ENCODE results near the gene FAM222B. TPM values are rescaled to one million over a fixed set of nuclear protein-coding genes. Genes with fewer than 3 reads are reported as not detected.
A peak's percentile ranks its signal among the peaks of the same experiment; 100 is the strongest.
"Not testable (repeated sequence)": the region's sequence is repeated elsewhere in the genome, so short reads cannot be mapped to it uniquely, and the experiment has no call there.

FAM222B gene
- total and polyA plus RNA-seq, 2 of the 4 experiments (the other 2 are of a cell fraction), result 2.5 to 10.8 TPM

GRCh38 chr17:28877150-28877711 is 34.6 kb upstream of the FAM222B start:
- H4K20me1 ChIP-seq (ENCODE audit: insufficient read depth, low read length); H2BK20ac ChIP-seq (ENCODE audit: low read depth, low read length); dilution Hi-C loops (cut with HindIII; ENCODE audit: low sequenced_read_pairs, unreplicated experiment); H2AK9ac ChIP-seq (replicated peaks; ENCODE audit: low read depth, low read length, poor library complexity); H3K79me1 ChIP-seq (ENCODE audit: low read depth in 1 of 2, low read length in 2 of 2); H2BK120ac ChIP-seq (ENCODE audit: low read depth, low read length); H2BK5ac ChIP-seq (ENCODE audit: low read depth, low read length, poor library complexity, severe bottlenecking); H3K9me3 ChIP-seq (ENCODE audit: control insufficient read depth, insufficient read depth, low read length); intact Hi-C loops (cut with micrococcal nuclease); H3K18ac ChIP-seq (ENCODE audit: low read depth, low read length); H3K23ac ChIP-seq (ENCODE audit: low read depth, low read length); H2AFZ ChIP-seq (replicated peaks; ENCODE audit: low read length, poor library complexity); H4K91ac ChIP-seq (ENCODE audit: insufficient read depth, low read depth, low read length); H3K14ac ChIP-seq (replicated peaks; ENCODE audit: low read depth, low read length); in situ Hi-C loops (cut with MboI; ENCODE audit: low sequenced_read_pairs); CTCF ChIA-PET; H3K4ac ChIP-seq (ENCODE audit: low read depth, low read length); H3K4me2 ChIP-seq (ENCODE audit: low read depth, low read length); H3K9me1 ChIP-seq (ENCODE audit: insufficient read depth, low read length); H4K8ac ChIP-seq (ENCODE audit: low read depth in 2 of 2, low read length in 2 of 2); H3K4me1 ChIP-seq (ENCODE audit: control insufficient read depth, insufficient read depth, low read length); ATAC-seq (ENCODE audit: low read depth); H3K27me3 ChIP-seq (ENCODE audit: control insufficient read depth, insufficient read depth, low read length); POLR2A ChIA-PET (ENCODE audit: unreplicated experiment); H3K27ac ChIP-seq (ENCODE audit: insufficient read depth, low read length); H3K4me3 ChIP-seq (ENCODE audit: insufficient read depth, low read depth, low read length); BruUV-seq (replicated peaks); H2AK5ac ChIP-seq (ENCODE audit: low read depth, low read length); DNase-seq; H3K56ac ChIP-seq (ENCODE audit: extremely low read depth, insufficient read depth, low read length); H2BK15ac ChIP-seq (ENCODE audit: low read depth, low read length); H4K5ac ChIP-seq (ENCODE audit: low read depth, low read length); H3K9ac ChIP-seq (ENCODE audit: low read depth, low read length): not testable (repeated sequence)
- no CpG with 5 or more reads among the region's 6 CpGs for WGBS, 2 experiments (ENCODE audit: extremely low coverage in 2 of 2, insufficient read length in 1 of 2)
- peaks cover 36% of the 10 kb centered on the region for H3K36me3 ChIP-seq (ENCODE audit: control insufficient read depth, insufficient read depth, low read length)
- TF ChIP-seq CEBPB (IDR thresholded peaks at IDR 0.05; ENCODE audit: low read depth, low read length), result peak; percentile 56

Measured in IMR-90 (cell line).